ENCODE measurements around the gene FNBP1.

- TF ChIP-seq, protein P1, sequence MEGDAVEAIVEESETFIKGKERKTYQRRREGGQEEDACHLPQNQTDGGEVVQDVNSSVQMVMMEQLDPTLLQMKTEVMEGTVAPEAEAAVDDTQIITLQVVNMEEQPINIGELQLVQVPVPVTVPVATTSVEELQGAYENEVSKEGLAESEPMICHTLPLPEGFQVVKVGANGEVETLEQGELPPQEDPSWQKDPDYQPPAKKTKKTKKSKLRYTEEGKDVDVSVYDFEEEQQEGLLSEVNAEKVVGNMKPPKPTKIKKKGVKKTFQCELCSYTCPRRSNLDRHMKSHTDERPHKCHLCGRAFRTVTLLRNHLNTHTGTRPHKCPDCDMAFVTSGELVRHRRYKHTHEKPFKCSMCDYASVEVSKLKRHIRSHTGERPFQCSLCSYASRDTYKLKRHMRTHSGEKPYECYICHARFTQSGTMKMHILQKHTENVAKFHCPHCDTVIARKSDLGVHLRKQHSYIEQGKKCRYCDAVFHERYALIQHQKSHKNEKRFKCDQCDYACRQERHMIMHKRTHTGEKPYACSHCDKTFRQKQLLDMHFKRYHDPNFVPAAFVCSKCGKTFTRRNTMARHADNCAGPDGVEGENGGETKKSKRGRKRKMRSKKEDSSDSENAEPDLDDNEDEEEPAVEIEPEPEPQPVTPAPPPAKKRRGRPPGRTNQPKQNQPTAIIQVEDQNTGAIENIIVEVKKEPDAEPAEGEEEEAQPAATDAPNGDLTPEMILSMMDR (conservative IDR thresholded peaks at IDR 0.05 in 1 of 2, IDR thresholded peaks at IDR 0.05 in 1 of 2; ENCODE audit: low read depth in 1 of 2, low read length in 2 of 2), result no peak
- TF ChIP-seq EZH2 (IDR thresholded peaks at IDR 0.05; ENCODE audit: low read length, missing control alignments), result no peak
Observed at GRCh38 chr9:130064621-130065020, 21.6 kb upstream of the FNBP1 start.

Measured in fibroblast of lung (primary cell).